GM18519 (cell line): Measurements from ENCODE around the gene ACTL10.

Source experiments
- ATAC-seq: cut with Tn5 transposase; IDR thresholded peaks from one replicate; pipeline ENCODE4 v1.9.1; 2021; ENCODE audit warnings: mild to moderate bottlenecking, moderate library complexity; ENCODE audit not compliant: unreplicated experiment, low FRiP score

Gene ACTL10

GRCh38 chr20:33662172-33662571 lies 4.6 kb upstream of the ACTL10 start, which contains the start of gene C20orf144:
C20orf144 (plus strand) TSS chr20:33662327; CDS start chr20:33662346, 19 bp downstream.
- no peak for ATAC-seq

GRCh38 chr20:33663161-33664084 lies 3.3 kb upstream of the ACTL10 start:
- no peak for ATAC-seq

- ATAC-seq: no peak
Measured at GRCh38 chr20:33664085-33664761, 2.5 kb upstream of the ACTL10 start.

GRCh38 chr20:33664762-33665144 lies 2.0 kb upstream of the ACTL10 start:
- ATAC-seq: no peak

- peak; percentile 7 for ATAC-seq
Measured at GRCh38 chr20:33667245-33667675, 517 bp downstream of the ACTL10 start.

GRCh38 chr20:33667676-33668465 lies 1.1 kb downstream of the ACTL10 start:
- ATAC-seq: peak; percentile 28

GRCh38 chr20:33668466-33669155 lies 1.9 kb downstream of the ACTL10 start:
- ATAC-seq: no peak

GRCh38 chr20:33669224-33669623 lies 2.5 kb downstream of the ACTL10 start:
- no peak for ATAC-seq

- ATAC-seq: no peak
Measured at GRCh38 chr20:33669873-33670640, 3.3 kb downstream of the ACTL10 start.

- no peak for ATAC-seq
Measured at GRCh38 chr20:33670715-33671499, 4.2 kb downstream of the ACTL10 start.

- no peak for ATAC-seq
Measured at GRCh38 chr20:33671573-33672288, 5.0 kb downstream of the ACTL10 start.

GRCh38 chr20:33672426-33673113 lies 5.8 kb downstream of the ACTL10 start:
- ATAC-seq: no peak

GRCh38 chr20:33673114-33673409 lies 6.3 kb downstream of the ACTL10 start:
- ATAC-seq: no peak

- ATAC-seq: no peak
Measured at GRCh38 chr20:33673410-33674293, 6.9 kb downstream of the ACTL10 start.

GRCh38 chr20:33674294-33675135 lies 7.8 kb downstream of the ACTL10 start, which contains the start of gene NECAB3:
NECAB3 (minus strand) TSS chr20:33674428; CDS start chr20:33674352, 76 bp downstream.
- peak; percentile 42 for ATAC-seq
